ENCODE data around the gene DAGLA.

Gene DAGLA

GRCh38 chr11:61709572-61709971 is 29.4 kb downstream of the DAGLA start:
- no peaks in the 10 kb centered on the region for H3K9me3 Mint-ChIP-seq
- H3K27ac Mint-ChIP-seq = no peak overlapping the region
- H3K4me3 Mint-ChIP-seq = no peak overlapping the region
- no peaks in the 10 kb centered on the region for H3K36me3 Mint-ChIP-seq
- H3K27me3 Mint-ChIP-seq = no peaks in the 10 kb centered on the region
- no peaks in the 10 kb centered on the region for H3K4me1 Mint-ChIP-seq

DNA sequence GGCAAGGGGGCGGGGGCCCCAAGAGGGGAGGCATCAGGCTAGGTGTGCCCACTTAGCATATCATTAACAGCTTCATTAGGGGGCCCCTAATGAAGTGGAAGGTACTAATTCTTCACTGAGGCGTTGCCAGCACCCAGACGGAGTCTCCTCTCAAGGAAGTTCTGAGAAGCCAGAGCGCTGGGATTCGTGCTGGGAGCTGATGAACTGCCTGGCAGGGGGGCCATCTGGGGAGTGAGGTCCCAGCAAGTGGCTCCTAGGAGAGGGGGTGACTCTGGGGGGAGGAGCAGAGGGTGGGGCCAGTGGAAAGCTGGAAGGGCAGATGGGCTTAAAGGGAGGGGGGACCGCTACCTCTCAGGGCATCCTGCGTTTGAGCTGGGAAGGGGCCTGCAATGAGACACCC is 29.8 kb downstream of the DAGLA start:
- Mint-ChIP-seq H3K4me3 (no peak overlapping the region), H3K36me3 (no peaks in the 10 kb centered on the region), H3K9me3 (no peaks in the 10 kb centered on the region), H3K27me3 (no peaks in the 10 kb centered on the region), H3K27ac (no peak overlapping the region), H3K4me1 (no peaks in the 10 kb centered on the region)

- no peak overlapping the region for H3K4me3 Mint-ChIP-seq
- H3K4me1 Mint-ChIP-seq = no peaks in the 10 kb centered on the region
- H3K27ac Mint-ChIP-seq = no peak overlapping the region
- no peaks in the 10 kb centered on the region for H3K36me3 Mint-ChIP-seq
- no peaks in the 10 kb centered on the region for H3K9me3 Mint-ChIP-seq
- no peaks in the 10 kb centered on the region for H3K27me3 Mint-ChIP-seq
These were observed 30.8 kb downstream of the DAGLA start for GRCh38 chr11:61711037-61711436.

DNA sequence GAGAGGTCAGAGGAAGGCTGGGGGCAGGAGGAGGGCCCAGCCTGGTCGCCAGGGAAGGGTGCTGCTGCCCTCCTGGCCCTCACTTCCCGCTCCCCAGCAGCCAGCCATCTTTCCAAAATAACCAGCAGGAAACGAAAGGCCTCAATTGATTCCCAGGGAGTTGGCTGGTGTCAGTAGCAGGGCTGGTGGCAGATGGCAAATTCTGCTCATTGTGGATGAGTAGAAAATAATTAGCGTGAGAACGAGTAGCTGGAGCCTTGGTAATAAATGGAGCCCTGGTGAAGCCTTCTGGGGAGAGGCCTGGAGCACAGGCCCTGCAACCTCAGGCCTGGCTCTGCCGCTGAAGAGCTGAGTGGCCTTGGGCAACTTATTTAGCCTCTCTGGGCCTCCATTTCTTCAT is 31.3 kb downstream of the DAGLA start:
- Mint-ChIP-seq H3K4me1 (no peaks in the 10 kb centered on the region), H3K36me3 (no peaks in the 10 kb centered on the region), H3K27ac (no peak overlapping the region), H3K9me3 (no peaks in the 10 kb centered on the region), H3K27me3 (no peaks in the 10 kb centered on the region), H3K4me3 (no peak overlapping the region)

- Mint-ChIP-seq H3K4me1 (no peaks in the 10 kb centered on the region), H3K36me3 (no peaks in the 10 kb centered on the region), H3K27ac (no peak overlapping the region), H3K27me3 (no peaks in the 10 kb centered on the region), H3K9me3 (no peaks in the 10 kb centered on the region), H3K4me3 (no peak overlapping the region)
These were observed 32.1 kb downstream of the DAGLA start for GRCh38 chr11:61712314-61712713.

- Mint-ChIP-seq H3K9me3 (no peaks in the 10 kb centered on the region), H3K4me3 (no peak overlapping the region), H3K4me1 (no peaks in the 10 kb centered on the region), H3K27me3 (no peaks in the 10 kb centered on the region), H3K27ac (no peak overlapping the region), H3K36me3 (no peaks in the 10 kb centered on the region)
These were observed 32.7 kb downstream of the DAGLA start for GRCh38 chr11:61712846-61713245.

- H3K4me1 Mint-ChIP-seq = no peaks in the 10 kb centered on the region
- H3K36me3 Mint-ChIP-seq = no peaks in the 10 kb centered on the region
- H3K27ac Mint-ChIP-seq = no peak overlapping the region
- H3K27me3 Mint-ChIP-seq = no peaks in the 10 kb centered on the region
- no peak overlapping the region for H3K4me3 Mint-ChIP-seq
- no peaks in the 10 kb centered on the region for H3K9me3 Mint-ChIP-seq
These were observed 33.3 kb downstream of the DAGLA start for GRCh38 chr11:61713464-61713863.

DNA sequence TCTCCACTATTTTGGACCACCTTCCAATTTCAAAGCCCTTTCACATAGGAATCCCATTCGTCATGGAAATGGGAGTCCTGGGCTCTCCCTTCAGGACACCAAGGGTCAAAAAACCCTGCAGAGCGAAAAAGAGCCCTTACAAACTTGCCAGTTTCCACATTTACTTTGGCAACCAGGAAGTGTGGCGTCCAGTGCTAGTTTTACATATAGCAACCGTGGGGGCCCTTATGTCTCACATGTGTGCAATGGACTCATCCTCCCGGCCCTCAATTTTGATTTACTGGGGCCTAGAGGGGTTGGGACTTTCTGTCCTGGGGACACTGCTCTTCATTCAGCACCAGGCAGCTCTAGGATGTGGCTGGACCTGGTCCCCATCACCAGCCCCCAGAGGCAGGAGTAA is 33.7 kb downstream of the DAGLA start:
- no peaks in the 10 kb centered on the region for H3K9me3 Mint-ChIP-seq
- no peak overlapping the region for H3K4me3 Mint-ChIP-seq
- no peaks in the 10 kb centered on the region for H3K27me3 Mint-ChIP-seq
- H3K36me3 Mint-ChIP-seq = no peaks in the 10 kb centered on the region
- no peak overlapping the region for H3K27ac Mint-ChIP-seq
- no peaks in the 10 kb centered on the region for H3K4me1 Mint-ChIP-seq

GRCh38 chr11:61714316-61714715 is 34.1 kb downstream of the DAGLA start:
- Mint-ChIP-seq H3K36me3 (no peaks in the 10 kb centered on the region), H3K4me3 (no peak overlapping the region), H3K27me3 (no peaks in the 10 kb centered on the region), H3K27ac (no peak overlapping the region), H3K9me3 (no peaks in the 10 kb centered on the region), H3K4me1 (no peaks in the 10 kb centered on the region)

GRCh38 chr11:61714916-61715315 is 34.7 kb downstream of the DAGLA start:
- Mint-ChIP-seq H3K27ac (no peak overlapping the region), H3K27me3 (no peaks in the 10 kb centered on the region), H3K4me1 (no peaks in the 10 kb centered on the region), H3K4me3 (no peak overlapping the region), H3K9me3 (no peaks in the 10 kb centered on the region), H3K36me3 (no peaks in the 10 kb centered on the region)

GRCh38 chr11:61715867-61716266 is 35.7 kb downstream of the DAGLA start:
- H3K4me1 Mint-ChIP-seq = no peaks in the 10 kb centered on the region
- H3K4me3 Mint-ChIP-seq = no peak overlapping the region
- H3K36me3 Mint-ChIP-seq = no peaks in the 10 kb centered on the region
- no peak overlapping the region for H3K27ac Mint-ChIP-seq
- no peaks in the 10 kb centered on the region for H3K27me3 Mint-ChIP-seq
- no peaks in the 10 kb centered on the region for H3K9me3 Mint-ChIP-seq

GRCh38 chr11:61716478-61717285 is 36.5 kb downstream of the DAGLA start:
- no peaks in the 10 kb centered on the region for H3K27me3 Mint-ChIP-seq
- H3K4me3 Mint-ChIP-seq = no peak overlapping the region
- H3K36me3 Mint-ChIP-seq = no peaks in the 10 kb centered on the region
- no peak overlapping the region for H3K27ac Mint-ChIP-seq
- no peaks in the 10 kb centered on the region for H3K4me1 Mint-ChIP-seq
- no peaks in the 10 kb centered on the region for H3K9me3 Mint-ChIP-seq

GRCh38 chr11:61717286-61718033 is 37.3 kb downstream of the DAGLA start:
- Mint-ChIP-seq H3K4me3 (no peak overlapping the region), H3K4me1 (no peaks in the 10 kb centered on the region), H3K9me3 (no peaks in the 10 kb centered on the region), H3K27me3 (no peaks in the 10 kb centered on the region), H3K27ac (no peak overlapping the region), H3K36me3 (no peaks in the 10 kb centered on the region)

- no peak overlapping the region for H3K27ac Mint-ChIP-seq
- H3K27me3 Mint-ChIP-seq = no peaks in the 10 kb centered on the region
- no peaks in the 10 kb centered on the region for H3K9me3 Mint-ChIP-seq
These were observed 37.9 kb downstream of the DAGLA start for GRCh38 chr11:61718046-61718531.

DNA sequence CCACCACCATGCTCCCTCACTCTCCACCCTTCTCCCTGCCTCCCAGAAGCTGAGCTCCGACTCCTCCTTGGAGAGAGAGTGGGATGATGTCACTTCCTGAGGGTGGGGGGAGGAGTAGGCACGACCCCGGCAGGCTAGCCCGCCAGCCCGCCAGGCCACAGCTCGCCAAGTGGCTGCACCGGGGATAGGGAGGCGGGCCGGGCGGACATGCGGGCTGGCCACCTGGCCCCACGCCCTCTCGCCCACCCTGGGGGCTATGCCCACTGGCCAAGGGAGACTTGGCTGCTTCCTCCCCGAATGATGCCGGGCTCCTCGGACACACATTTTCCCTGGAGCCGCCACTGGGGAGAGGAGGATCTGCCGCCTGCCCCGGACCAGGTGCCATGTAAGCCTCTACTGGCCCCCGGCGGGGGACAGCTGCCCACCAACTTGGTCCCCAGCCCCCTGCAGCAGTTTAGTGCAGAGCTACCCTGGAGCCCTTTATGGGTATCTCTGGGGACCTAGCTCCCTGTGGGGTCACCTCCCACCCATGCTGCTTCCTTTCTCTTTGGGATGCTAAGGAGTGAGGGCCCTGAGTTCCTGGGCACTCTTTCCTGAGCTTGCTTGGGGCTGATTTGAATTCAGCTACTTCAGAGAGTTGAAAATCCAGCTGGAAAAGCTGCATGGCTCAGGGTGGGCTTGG is 38.6 kb downstream of the DAGLA start:
- H3K27me3 Mint-ChIP-seq = no peaks in the 10 kb centered on the region
- H3K4me1 Mint-ChIP-seq = no peaks in the 10 kb centered on the region
- no peaks in the 10 kb centered on the region for H3K9me3 Mint-ChIP-seq
- H3K27ac Mint-ChIP-seq = no peak overlapping the region
- H3K36me3 Mint-ChIP-seq = no peaks in the 10 kb centered on the region
- no peak overlapping the region for H3K4me3 Mint-ChIP-seq

More at GRCh38 chr11:61718046-61718531, 37.9 kb downstream of the DAGLA start:
- Mint-ChIP-seq H3K4me3 (no peak overlapping the region), H3K4me1 (no peaks in the 10 kb centered on the region), H3K36me3 (no peaks in the 10 kb centered on the region)

GRCh38 chr11:61719978-61720377 is 39.8 kb downstream of the DAGLA start:
- Mint-ChIP-seq H3K4me1 (no peaks in the 10 kb centered on the region), H3K27me3 (no peaks in the 10 kb centered on the region), H3K27ac (no peak overlapping the region), H3K9me3 (no peaks in the 10 kb centered on the region), H3K4me3 (no peak overlapping the region), H3K36me3 (no peaks in the 10 kb centered on the region)
